Measurements from ENCODE around the gene ATP13A3. TPM values are rescaled to one million over a fixed set of nuclear protein-coding genes. Genes with fewer than 3 reads are reported as not detected.
A peak's percentile ranks its signal among the peaks of the same experiment; 100 is the strongest.

The ATP13A3 gene
- total and polyA plus RNA-seq, 10 of the 15 experiments (the other 5 are each of a cell fraction or from before 2014, with no cell fraction given): 14.0 to 108 (median 69.5) TPM

DNA sequence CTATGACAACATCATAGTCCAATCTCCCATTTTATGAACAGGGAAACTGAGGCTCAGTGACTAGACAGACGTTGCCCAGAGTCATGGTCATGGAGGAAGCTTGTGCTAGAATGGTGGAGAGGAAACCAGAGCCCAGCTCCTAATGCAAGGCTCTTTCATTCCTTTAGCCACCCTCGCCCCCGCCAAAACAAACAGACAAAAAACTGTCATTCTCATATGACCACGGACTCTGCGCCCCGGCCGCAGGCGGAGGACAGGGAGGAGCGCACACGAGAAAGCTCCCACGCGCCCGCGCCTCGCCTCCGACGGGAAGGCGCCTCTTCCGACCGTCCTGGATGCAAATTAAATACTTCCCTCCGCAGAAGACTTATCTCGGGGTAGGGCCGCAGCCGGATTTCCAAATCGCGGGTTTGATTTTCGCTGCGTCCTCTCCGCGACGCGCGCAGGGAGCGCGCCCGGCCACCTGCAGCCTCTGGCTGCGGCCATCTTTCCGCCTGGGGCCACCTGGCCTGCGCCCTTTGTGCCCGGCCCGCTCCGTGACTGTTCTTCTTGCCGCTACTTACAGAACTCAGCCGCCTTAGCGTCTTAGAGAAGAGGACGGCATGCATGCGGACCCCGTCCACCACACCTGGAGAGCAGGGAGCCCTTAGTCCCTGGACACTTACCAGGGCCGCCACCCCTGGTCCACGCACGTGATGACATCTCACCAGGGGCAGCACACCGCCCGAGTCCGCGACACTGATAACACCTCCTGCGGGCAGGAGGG is 670 bp upstream of the ATP13A3 start:
- no peaks in the 10 kb centered on the region for H3K27me3 ChIP-seq (replicated peaks in 1 of 2; ENCODE audit: control insufficient read depth in 2 of 2, insufficient read depth in 2 of 2, low read length in 1 of 2)
- peak overlapping the region; percentile 88 for H3K27ac ChIP-seq (ENCODE audit: control insufficient read depth, insufficient read depth)
- peaks cover 26% of the 10 kb centered on the region for H3K4me1 ChIP-seq (ENCODE audit: control insufficient read depth, insufficient read depth, low read length)
- BruUV-seq (replicated peaks): TSS peak; percentile 90
- peak overlapping the region; percentile 79 for H3K4me3 ChIP-seq
- H4K20me1 ChIP-seq (ENCODE audit: control insufficient read depth, insufficient read depth): no peaks in the 10 kb centered on the region
- DNase-seq (ENCODE audit: low read depth, low spot score) (no peak), ATAC-seq (peak; percentile 53), FAIRE-seq (no peak)
- H3K36me3 ChIP-seq (ENCODE audit: control insufficient read depth in 2 of 2, insufficient read depth in 2 of 2, low read length in 1 of 2): no peaks in the 10 kb centered on the region; a peak in 1 of 4 replicates
- in situ Hi-C loops (cut with MboI): no loop called here
- ChIA-PET SMC1A (ENCODE audit: uncharacterized antibody, unreplicated experiment) (interaction anchor here (1.6 to 1.9 kb wide), 2 partner anchors 9 to 21 kb away, joined by 5 to 7 read pairs; no protein-coding TSS in a partner anchor), RAD21 (ENCODE audit: unreplicated experiment) (interaction anchor here (1.0 kb wide), 1 partner anchor 10 kb away, joined by 4 read pairs; no protein-coding TSS in a partner anchor), CTCF (interaction anchor here (0.9 to 2.0 kb wide), 3 partner anchors 11 to 15 kb away, joined by 3 to 5 read pairs (median 3); no protein-coding TSS in a partner anchor), POLR2A (interaction anchor here (0.6 to 1.6 kb wide), 4 partner anchors 8 to 98 kb away, joined by 3 to 4 read pairs (median 3); no protein-coding TSS in a partner anchor)
- no peaks in the 10 kb centered on the region for H3K9me3 ChIP-seq (replicated peaks; ENCODE audit: control insufficient read depth, insufficient read depth, low read length)
- H3K9ac ChIP-seq (ENCODE audit: control insufficient read depth, insufficient read depth, low read length): peak overlapping the region; percentile 86
- intact Hi-C loops (cut with micrococcal nuclease; ENCODE audit: unreplicated experiment): no loop called here
- WGBS (ENCODE audit: insufficient coverage, insufficient replicate concordance, low lambda C conversion rate, missing lambda C conversion rate): 2% methylated on average over 56 of the region's 56 CpGs
- peak overlapping the region; percentile 97 for H3K4me2 ChIP-seq (ENCODE audit: control insufficient read depth, insufficient read depth)
- H3K79me2 ChIP-seq (ENCODE audit: control insufficient read depth, insufficient read depth, low read length): peaks cover 52% of the 10 kb centered on the region
- H2AFZ ChIP-seq (ENCODE audit: control insufficient read depth, low read depth, low read length): peak overlapping the region; percentile 82
- peak; percentile 87 for TF ChIP-seq HDAC6 (IDR thresholded peaks at IDR 0.05; ENCODE audit: unreplicated experiment)
- TF ChIP-seq ZNF217 (IDR thresholded peaks at IDR 0.05): 0 out of 2 replicates have a peak, but pooled peaks have one; percentile 40
- peak; percentile 18; the same call in 1 of the 2 replicates for TF ChIP-seq RB1 (IDR thresholded peaks at IDR 0.05; ENCODE audit: borderline replicate concordance)
- no peak for TF ChIP-seq NR2C1 (IDR thresholded peaks at IDR 0.05)
- TF ChIP-seq TCF3 (IDR thresholded peaks at IDR 0.05; ENCODE audit: borderline replicate concordance, insufficient read depth, low read depth, low read length): peak; percentile 85; the same call in 1 of the 2 replicates
- no peak for TF ChIP-seq SMC3 (IDR thresholded peaks at IDR 0.05; ENCODE audit: borderline replicate concordance, low read length)
- 0 out of 2 replicates have a peak, but pooled peaks have one; percentile 32 for TF ChIP-seq CREM (IDR thresholded peaks at IDR 0.05; ENCODE audit: low read depth)
- TF ChIP-seq DPF2 (IDR thresholded peaks at IDR 0.05): peak; percentile 38; the same call in 1 of the 2 replicates
- peak; percentile 70; the same call in 1 of the 2 replicates for TF ChIP-seq PML (IDR thresholded peaks at IDR 0.05; ENCODE audit: low read length)
- TF ChIP-seq YY1 (IDR thresholded peaks at IDR 0.05; ENCODE audit: low read depth, low read length): peak; percentile 93
- TF ChIP-seq KDM1A (IDR thresholded peaks at IDR 0.05; ENCODE audit: borderline replicate concordance): no peak
- TF ChIP-seq, protein P1, sequence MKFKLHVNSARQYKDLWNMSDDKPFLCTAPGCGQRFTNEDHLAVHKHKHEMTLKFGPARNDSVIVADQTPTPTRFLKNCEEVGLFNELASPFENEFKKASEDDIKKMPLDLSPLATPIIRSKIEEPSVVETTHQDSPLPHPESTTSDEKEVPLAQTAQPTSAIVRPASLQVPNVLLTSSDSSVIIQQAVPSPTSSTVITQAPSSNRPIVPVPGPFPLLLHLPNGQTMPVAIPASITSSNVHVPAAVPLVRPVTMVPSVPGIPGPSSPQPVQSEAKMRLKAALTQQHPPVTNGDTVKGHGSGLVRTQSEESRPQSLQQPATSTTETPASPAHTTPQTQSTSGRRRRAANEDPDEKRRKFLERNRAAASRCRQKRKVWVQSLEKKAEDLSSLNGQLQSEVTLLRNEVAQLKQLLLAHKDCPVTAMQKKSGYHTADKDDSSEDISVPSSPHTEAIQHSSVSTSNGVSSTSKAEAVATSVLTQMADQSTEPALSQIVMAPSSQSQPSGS (IDR thresholded peaks at IDR 0.05; ENCODE audit: low read length): no peak
- TF ChIP-seq POLR2AphosphoS5 (IDR thresholded peaks at IDR 0.05; ENCODE audit: low read length): peak; percentile 61
- peak in 1 of 2 experiments; percentile 53; a peak in 1 of 3 replicates for TF ChIP-seq EGR1 (IDR thresholded peaks at IDR 0.05; ENCODE audit: borderline replicate concordance in 1 of 2, low read depth in 2 of 2, low read length in 2 of 2)
- 0 out of 2 replicates have a peak, but pooled peaks have one; percentile 28 for TF ChIP-seq CREB1 (IDR thresholded peaks at IDR 0.05; ENCODE audit: low read depth)
- TF ChIP-seq, protein P2, sequence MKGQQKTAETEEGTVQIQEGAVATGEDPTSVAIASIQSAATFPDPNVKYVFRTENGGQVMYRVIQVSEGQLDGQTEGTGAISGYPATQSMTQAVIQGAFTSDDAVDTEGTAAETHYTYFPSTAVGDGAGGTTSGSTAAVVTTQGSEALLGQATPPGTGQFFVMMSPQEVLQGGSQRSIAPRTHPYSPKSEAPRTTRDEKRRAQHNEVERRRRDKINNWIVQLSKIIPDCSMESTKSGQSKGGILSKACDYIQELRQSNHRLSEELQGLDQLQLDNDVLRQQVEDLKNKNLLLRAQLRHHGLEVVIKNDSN (IDR thresholded peaks at IDR 0.05; ENCODE audit: borderline replicate concordance, extremely low read length, insufficient read depth, low read depth, low read length): peak; percentile 45
- 0 out of 2 replicates have a peak, but pooled peaks have one; percentile 34 for TF ChIP-seq MTA2 (IDR thresholded peaks at IDR 0.05; ENCODE audit: low read depth)
- 0 out of 2 replicates have a peak, but pooled peaks have one; percentile 15 for TF ChIP-seq BCL11A (IDR thresholded peaks at IDR 0.05; ENCODE audit: low read depth, low read length)
- peak; percentile 63 for TF ChIP-seq POLR2A (IDR thresholded peaks at IDR 0.05; ENCODE audit: low read depth, low read length)
- peak; percentile 69 to 90; a peak in 3 of 4 replicates for TF ChIP-seq BHLHE40 (IDR thresholded peaks at IDR 0.05; ENCODE audit: borderline replicate concordance in 1 of 2, low read depth in 2 of 2, low read length in 1 of 2)
- peak; percentile 53 for TF ChIP-seq MYC (IDR thresholded peaks at IDR 0.05; ENCODE audit: insufficient read depth, insufficient read length, insufficient replicate concordance, low read length, severe bottlenecking)
- 0 out of 4 replicates have a peak, but pooled peaks of 1 of the 2 experiments have one; percentile 22 for TF ChIP-seq EP300 (IDR thresholded peaks at IDR 0.05; ENCODE audit: borderline replicate concordance in 1 of 2, control insufficient read depth in 1 of 2, low read depth in 2 of 2, low read length in 2 of 2)
